Stimulated activated CD4-positive, alpha-beta T cell treated with anti-CD3 and anti-CD28 coated beads, Interleukin-15, amount 100 ng/mL, for 1 hour (primary cell): ENCODE data around the gene ACVR1.
A peak's percentile ranks its signal among the peaks of the same experiment; 100 is the strongest.

Experiments used
- DNase-seq, 2 donors: peaks; one replicate each; pipeline ENCODE4 v3.0.0-alpha.2; 2020; ENCODE audit warnings: low read depth in 1 of 2, low spot score in 1 of 2

ACVR1 gene

GRCh38 chr2:157793053-157793612, 83.0 kb downstream of the ACVR1 start:
- no peak for DNase-seq

- DNase-seq = no peak
Measured at GRCh38 chr2:157792335-157793052, 83.6 kb downstream of the ACVR1 start.

- DNase-seq = no peak
Measured at GRCh38 chr2:157790780-157791179, 85.3 kb downstream of the ACVR1 start.

GRCh38 chr2:157789933-157790511, 86.1 kb downstream of the ACVR1 start:
- no peak for DNase-seq

- no peak for DNase-seq
Measured at GRCh38 chr2:157789256-157789655, 86.9 kb downstream of the ACVR1 start.

GRCh38 chr2:157788201-157788600, 87.9 kb downstream of the ACVR1 start:
- DNase-seq = no peak

GRCh38 chr2:157787364-157787938, 88.7 kb downstream of the ACVR1 start:
- no peak for DNase-seq

GRCh38 chr2:157786663-157787363, 89.3 kb downstream of the ACVR1 start:
- no peak for DNase-seq

- no peak for DNase-seq
Measured at GRCh38 chr2:157785866-157786662, 90.1 kb downstream of the ACVR1 start.

GRCh38 chr2:157785200-157785599, 90.9 kb downstream of the ACVR1 start:
- DNase-seq = no peak

- DNase-seq = no peak
Measured at GRCh38 chr2:157784823-157785175, 91.3 kb downstream of the ACVR1 start.

- no peak for DNase-seq
Measured at GRCh38 chr2:157784169-157784822, 91.8 kb downstream of the ACVR1 start.

- no peak for DNase-seq
Measured at GRCh38 chr2:157783245-157783644, 92.9 kb downstream of the ACVR1 start.

GRCh38 chr2:157782057-157782845, 93.9 kb downstream of the ACVR1 start:
- DNase-seq = no peak

GRCh38 chr2:157780211-157780610, 95.9 kb downstream of the ACVR1 start:
- no peak for DNase-seq

GRCh38 chr2:157779794-157780193, 96.3 kb downstream of the ACVR1 start:
- DNase-seq = no peak

GRCh38 chr2:157777427-157777826, 98.7 kb downstream of the ACVR1 start:
- peak in 1 of 2 donors; percentile 18 for DNase-seq

GRCh38 chr2:157771234-157771633, 104.9 kb downstream of the ACVR1 start:
- DNase-seq = no peak

GRCh38 chr2:157769856-157770255, 106.3 kb downstream of the ACVR1 start:
- no peak for DNase-seq

- DNase-seq = no peak
Measured at GRCh38 chr2:157764386-157764785, 111.7 kb downstream of the ACVR1 start.
